ENCODE measurements around the gene SRC.

DNA sequence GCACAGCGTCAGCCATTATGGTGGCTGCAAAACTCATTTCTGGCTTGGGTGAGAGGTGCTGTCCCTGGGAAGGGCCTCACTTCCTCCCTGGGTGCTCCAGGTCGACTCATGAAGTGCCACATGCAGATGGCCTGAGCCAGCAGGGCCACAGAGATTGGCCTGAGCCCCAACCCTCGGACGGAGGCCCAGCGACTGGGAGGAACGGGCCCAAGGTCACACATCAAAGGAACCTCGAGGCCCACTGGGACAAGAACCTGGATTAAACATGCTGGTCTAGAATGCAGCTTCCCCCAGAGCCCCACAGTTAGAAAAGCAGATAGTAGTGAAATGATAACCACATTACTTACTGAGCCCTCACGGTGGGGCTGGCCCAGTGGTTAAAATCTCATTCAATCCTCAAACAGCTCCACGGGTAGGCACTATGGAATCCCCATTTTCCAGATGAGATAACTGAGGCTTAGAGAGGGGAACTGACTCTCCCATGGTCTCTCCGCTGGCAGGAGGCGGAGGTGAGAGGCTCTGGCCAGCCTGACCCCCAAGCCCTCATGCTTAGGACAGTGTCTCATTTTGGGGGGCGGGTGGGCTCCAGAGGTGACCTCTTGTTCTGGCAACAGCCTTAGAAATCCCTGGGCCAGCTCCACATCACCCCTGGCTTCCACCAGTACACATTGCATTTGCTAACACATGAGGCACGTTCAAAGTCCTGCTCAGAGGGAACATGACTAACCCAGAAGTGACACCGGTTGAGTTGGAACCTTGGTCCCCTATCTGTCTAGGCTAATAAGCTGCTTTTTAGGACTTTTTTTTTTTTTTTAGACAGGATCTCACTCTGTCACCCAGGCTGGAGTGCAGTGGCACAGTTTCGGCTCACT is 53.0 kb downstream of the SRC start:
- TF ChIP-seq OSR1 (CRISPR knock-in tag; IDR thresholded peaks at IDR 0.05) (no peak), ESRRG (CRISPR knock-in tag; IDR thresholded peaks at IDR 0.05) (no peak), ZFP3 (CRISPR knock-in tag; IDR thresholded peaks at IDR 0.05) (no peak), CSDC2 (CRISPR knock-in tag; IDR thresholded peaks at IDR 0.05) (no peak), GLIS3 (CRISPR knock-in tag; IDR thresholded peaks at IDR 0.05) (no peak), PPARA (CRISPR knock-in tag; IDR thresholded peaks at IDR 0.05; ENCODE audit: borderline replicate concordance) (no peak), RARB (CRISPR knock-in tag; IDR thresholded peaks at IDR 0.05) (no peak), ZNF565 (CRISPR knock-in tag; conservative IDR thresholded peaks at IDR 0.05; ENCODE audit: low read depth) (no peak), ZFP30 (CRISPR knock-in tag; IDR thresholded peaks at IDR 0.05) (no peak), ARNTL (CRISPR knock-in tag; IDR thresholded peaks at IDR 0.05; ENCODE audit: borderline replicate concordance, low read depth) (no peak), ZC3H10 (CRISPR knock-in tag; IDR thresholded peaks at IDR 0.05) (no peak)
- TF ChIP-seq, protein P1, sequence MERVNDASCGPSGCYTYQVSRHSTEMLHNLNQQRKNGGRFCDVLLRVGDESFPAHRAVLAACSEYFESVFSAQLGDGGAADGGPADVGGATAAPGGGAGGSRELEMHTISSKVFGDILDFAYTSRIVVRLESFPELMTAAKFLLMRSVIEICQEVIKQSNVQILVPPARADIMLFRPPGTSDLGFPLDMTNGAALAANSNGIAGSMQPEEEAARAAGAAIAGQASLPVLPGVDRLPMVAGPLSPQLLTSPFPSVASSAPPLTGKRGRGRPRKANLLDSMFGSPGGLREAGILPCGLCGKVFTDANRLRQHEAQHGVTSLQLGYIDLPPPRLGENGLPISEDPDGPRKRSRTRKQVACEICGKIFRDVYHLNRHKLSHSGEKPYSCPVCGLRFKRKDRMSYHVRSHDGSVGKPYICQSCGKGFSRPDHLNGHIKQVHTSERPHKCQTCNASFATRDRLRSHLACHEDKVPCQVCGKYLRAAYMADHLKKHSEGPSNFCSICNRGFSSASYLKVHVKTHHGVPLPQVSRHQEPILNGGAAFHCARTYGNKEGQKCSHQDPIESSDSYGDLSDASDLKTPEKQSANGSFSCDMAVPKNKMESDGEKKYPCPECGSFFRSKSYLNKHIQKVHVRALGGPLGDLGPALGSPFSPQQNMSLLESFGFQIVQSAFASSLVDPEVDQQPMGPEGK (CRISPR knock-in tag; IDR thresholded peaks at IDR 0.05; ENCODE audit: borderline replicate concordance), result no peak
- TF ChIP-seq, protein P2, sequence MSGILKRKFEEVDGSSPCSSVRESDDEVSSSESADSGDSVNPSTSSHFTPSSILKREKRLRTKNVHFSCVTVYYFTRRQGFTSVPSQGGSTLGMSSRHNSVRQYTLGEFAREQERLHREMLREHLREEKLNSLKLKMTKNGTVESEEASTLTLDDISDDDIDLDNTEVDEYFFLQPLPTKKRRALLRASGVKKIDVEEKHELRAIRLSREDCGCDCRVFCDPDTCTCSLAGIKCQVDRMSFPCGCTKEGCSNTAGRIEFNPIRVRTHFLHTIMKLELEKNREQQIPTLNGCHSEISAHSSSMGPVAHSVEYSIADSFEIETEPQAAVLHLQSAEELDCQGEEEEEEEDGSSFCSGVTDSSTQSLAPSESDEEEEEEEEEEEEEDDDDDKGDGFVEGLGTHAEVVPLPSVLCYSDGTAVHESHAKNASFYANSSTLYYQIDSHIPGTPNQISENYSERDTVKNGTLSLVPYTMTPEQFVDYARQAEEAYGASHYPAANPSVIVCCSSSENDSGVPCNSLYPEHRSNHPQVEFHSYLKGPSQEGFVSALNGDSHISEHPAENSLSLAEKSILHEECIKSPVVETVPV (CRISPR knock-in tag; IDR thresholded peaks at IDR 0.05), result no peak
